ENCODE measurements around the gene ASB14. TPM values are rescaled to one million over a fixed set of nuclear protein-coding genes. Genes with fewer than 3 reads are reported as not detected.

ASB14 gene
- total and polyA plus RNA-seq, 4 donors, result 0.21 TPM; not detected in 3

Other genes starting within 250 kb of the ASB14 start
- gene SPATA12, start 232.0 kb downstream of the ASB14 start, total RNA-seq, result not detected
- not detected for gene SPATA12, start 232.0 kb downstream of the ASB14 start, polyA plus RNA-seq
- gene IL17RD, start 127.3 kb downstream of the ASB14 start, total RNA-seq, result under 1 TPM; 0.47 to 0.67 TPM
- gene IL17RD, start 127.3 kb downstream of the ASB14 start, polyA plus RNA-seq, result under 1 TPM; 0.09 to 0.18 TPM
- gene HESX1, start 92.7 kb downstream of the ASB14 start, total RNA-seq, result under 1 TPM; 0.17 to 0.33 TPM
- under 1 TPM; 0.35 to 0.52 TPM for gene HESX1, start 92.7 kb downstream of the ASB14 start, polyA plus RNA-seq
- gene APPL1, start 65.0 kb downstream of the ASB14 start, total RNA-seq, result 10 to 100 TPM; 19.0 to 19.5 TPM
- 10 to 100 TPM in 1 of 2 donors, 1 to 10 TPM in 1; 7.7 to 30.3 TPM for gene APPL1, start 65.0 kb downstream of the ASB14 start, polyA plus RNA-seq